RWPE1 (cell line): Measurements from ENCODE around the gene COL6A1.
"Not testable (repeated sequence)": the region's sequence is repeated elsewhere in the genome, so short reads cannot be mapped to it uniquely, and the experiment has no call there.

ENCODE experiments used
- CTCF ChIA-PET: fragments of 350-600 bp; sonication (Branson Sonifier 250); formaldehyde crosslinking; extraction: SDS; loops from one replicate; lab custom pipeline; 2021; lab: Yijun Ruan, JAX
- POLR2A ChIA-PET: fragments of 400-600 bp; formaldehyde crosslinking; extraction: SDS; loops from one replicate; lab custom pipeline; 2020; ENCODE audit warnings: antibody characterized with exemption; ENCODE audit not compliant: low non-redundant PET; lab: Yijun Ruan, JAX
- DNase-seq: peaks from one replicate; pipeline ENCODE4 v3.0.0; 2012; ENCODE audit warnings: low spot score
- H3K27ac ChIP-seq: fragments of 450-650 bp; 2 replicates; pipeline ENCODE4 v1.5.1; 2017
- TF ChIP-seq, protein P1 (sequence below): fragments of 450-650 bp; conservative IDR thresholded peaks from 2 replicates; pipeline ENCODE4 v1.5.1; 2017; ENCODE audit warnings: low read depth, mild to moderate bottlenecking

The COL6A1 gene

DNA sequence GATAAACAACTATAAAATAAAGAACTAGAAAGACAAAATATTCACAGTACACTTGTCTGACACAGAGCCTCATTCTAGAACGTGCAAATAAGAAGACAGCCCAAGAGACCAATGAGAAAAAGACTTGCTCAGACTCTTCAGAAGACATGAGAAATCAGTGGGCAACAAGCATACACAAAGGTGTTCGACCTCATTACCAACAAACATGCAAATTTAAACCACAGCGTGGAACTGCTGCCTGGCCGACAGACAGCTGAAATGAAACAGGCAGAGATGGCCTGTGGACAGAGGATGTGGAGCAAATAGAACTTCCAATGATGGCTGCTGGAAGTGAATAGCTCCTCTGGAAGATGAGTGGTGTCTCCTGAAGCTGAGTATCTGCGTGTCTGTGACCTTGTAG is 22.4 kb upstream of the COL6A1 start:
- H3K27ac ChIP-seq: no peak overlapping the region
- POLR2A ChIA-PET: no interaction called here
- TF ChIP-seq, protein P1, sequence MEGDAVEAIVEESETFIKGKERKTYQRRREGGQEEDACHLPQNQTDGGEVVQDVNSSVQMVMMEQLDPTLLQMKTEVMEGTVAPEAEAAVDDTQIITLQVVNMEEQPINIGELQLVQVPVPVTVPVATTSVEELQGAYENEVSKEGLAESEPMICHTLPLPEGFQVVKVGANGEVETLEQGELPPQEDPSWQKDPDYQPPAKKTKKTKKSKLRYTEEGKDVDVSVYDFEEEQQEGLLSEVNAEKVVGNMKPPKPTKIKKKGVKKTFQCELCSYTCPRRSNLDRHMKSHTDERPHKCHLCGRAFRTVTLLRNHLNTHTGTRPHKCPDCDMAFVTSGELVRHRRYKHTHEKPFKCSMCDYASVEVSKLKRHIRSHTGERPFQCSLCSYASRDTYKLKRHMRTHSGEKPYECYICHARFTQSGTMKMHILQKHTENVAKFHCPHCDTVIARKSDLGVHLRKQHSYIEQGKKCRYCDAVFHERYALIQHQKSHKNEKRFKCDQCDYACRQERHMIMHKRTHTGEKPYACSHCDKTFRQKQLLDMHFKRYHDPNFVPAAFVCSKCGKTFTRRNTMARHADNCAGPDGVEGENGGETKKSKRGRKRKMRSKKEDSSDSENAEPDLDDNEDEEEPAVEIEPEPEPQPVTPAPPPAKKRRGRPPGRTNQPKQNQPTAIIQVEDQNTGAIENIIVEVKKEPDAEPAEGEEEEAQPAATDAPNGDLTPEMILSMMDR: no peak
- CTCF ChIA-PET: no interaction called here
- no peak for DNase-seq

GRCh38 chr21:45959779-45960390 is 21.7 kb upstream of the COL6A1 start:
- ChIA-PET CTCF (no interaction called here), POLR2A (no interaction called here)
- no peak for DNase-seq
- TF ChIP-seq, protein P1: no peak
- no peak overlapping the region for H3K27ac ChIP-seq

- CTCF ChIA-PET, H3K27ac ChIP-seq, DNase-seq, POLR2A ChIA-PET: not testable (repeated sequence)
These were observed 20.2 kb upstream of the COL6A1 start for GRCh38 chr21:45961408-45961807.

DNA sequence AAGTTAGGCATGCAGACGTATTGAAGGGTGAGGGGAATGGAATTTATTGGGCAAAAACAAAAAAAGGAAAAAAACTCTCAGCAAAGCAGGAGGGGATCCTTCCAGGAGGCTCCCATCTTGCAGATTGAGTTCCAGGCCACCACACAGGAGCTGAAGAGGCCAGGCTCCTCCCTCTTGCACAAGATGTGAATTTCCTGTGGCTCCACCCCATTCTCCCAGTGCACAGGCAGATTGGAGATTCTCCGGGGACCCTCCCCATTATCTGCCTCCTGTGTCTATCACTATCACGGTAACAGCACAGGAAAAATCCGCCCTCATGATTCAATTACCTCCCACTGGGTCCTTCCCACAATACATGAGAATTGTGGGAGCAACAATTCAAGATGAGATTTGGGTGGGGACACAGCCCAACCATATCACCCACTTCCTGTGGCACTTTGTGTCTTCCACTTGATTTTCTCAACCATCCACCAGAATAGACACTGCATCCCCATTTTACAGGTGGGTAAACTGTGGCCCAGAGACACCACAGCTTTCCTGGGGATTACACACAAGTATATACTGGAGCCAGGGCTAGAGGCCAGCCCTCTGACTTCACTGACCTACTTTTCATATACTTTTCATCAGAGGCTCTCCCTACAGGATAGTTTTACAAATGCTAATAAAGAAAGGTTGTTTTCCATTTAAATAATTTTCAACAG is 18.9 kb upstream of the COL6A1 start:
- CTCF ChIA-PET: no interaction called here
- POLR2A ChIA-PET: no interaction called here
- no peak overlapping the region for H3K27ac ChIP-seq
- DNase-seq: no peak
- TF ChIP-seq, protein P1: no peak

DNA sequence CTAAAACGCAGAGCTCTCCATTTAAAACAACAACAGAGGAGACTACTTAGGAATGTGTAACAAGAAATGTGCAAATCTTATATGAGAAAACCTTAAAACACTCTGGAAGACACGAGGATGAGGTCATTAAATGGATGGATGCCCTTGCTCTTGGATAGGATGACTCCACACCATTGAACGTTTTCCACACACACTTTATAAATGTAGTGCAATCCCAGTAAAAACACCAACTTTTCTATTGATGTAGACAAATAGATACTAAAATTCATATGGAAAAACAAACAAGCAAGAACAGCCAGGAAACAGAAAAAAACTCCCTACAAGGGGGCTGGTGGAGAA is 18.4 kb upstream of the COL6A1 start:
- TF ChIP-seq, protein P1: no peak
- POLR2A ChIA-PET: no interaction called here
- no peak overlapping the region for H3K27ac ChIP-seq
- CTCF ChIA-PET: no interaction called here
- no peak for DNase-seq

DNA sequence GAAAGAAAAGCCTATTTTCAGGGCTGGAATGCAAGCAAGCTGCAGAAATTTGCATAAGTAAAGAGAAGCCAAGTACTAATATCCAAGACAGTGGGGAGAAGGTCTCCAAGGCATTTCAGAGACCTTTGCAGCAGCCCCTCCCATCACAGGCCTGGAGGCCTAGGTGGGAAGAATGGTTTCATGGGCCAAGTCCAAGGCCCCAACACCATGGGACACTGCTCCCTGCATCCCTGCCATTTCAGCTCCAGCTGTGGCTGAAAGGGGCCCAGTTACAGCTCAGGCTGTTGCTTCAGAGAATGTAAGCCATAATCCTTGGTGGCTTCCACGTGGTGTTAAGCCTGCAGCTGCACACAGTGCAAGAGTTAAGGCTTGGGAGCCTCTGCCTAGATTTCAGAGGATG is 16.9 kb upstream of the COL6A1 start:
- DNase-seq: no peak
- CTCF ChIA-PET: no interaction called here
- TF ChIP-seq, protein P1: no peak
- H3K27ac ChIP-seq: no peak overlapping the region
- POLR2A ChIA-PET: no interaction called here

DNA sequence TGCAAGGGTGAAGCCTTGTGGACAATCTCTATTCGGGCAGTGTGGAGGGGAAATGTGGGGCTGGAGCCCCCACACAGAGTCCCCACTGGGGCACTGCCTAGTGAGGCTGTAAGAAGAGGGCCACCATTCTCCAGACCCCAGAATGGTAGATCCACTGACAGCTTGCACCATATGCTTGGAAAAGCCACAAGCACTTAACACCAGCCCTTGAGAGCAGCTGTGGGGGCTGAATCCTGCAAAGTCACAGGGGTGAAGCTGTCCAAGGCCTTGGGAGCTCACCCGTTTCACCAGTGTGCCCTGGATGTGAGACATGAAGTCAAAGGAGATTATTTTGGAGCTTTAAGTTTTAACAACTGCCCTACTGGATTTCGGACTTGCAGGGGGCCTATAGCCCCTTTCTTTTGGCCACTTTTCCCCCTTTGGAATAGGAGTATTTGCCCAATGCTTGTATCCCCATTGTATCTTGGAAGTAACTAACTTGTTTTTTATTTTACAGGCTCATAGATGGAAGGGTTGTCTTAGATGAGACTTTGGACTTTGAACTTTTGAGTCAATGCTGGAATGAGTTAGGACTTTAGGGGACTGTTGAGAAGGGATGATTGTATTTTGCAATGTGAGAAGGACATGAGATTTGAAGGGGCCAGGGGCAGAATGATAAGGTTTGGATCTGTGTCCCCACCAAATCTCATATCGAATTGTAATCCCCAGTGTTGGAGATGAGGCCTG is 16.3 kb upstream of the COL6A1 start:
- TF ChIP-seq, protein P1: no peak
- DNase-seq: no peak
- ChIA-PET POLR2A (no interaction called here), CTCF (no interaction called here)
- no peak overlapping the region for H3K27ac ChIP-seq
